ENCODE results near the gene GLIPR1.

The GLIPR1 gene

DNA sequence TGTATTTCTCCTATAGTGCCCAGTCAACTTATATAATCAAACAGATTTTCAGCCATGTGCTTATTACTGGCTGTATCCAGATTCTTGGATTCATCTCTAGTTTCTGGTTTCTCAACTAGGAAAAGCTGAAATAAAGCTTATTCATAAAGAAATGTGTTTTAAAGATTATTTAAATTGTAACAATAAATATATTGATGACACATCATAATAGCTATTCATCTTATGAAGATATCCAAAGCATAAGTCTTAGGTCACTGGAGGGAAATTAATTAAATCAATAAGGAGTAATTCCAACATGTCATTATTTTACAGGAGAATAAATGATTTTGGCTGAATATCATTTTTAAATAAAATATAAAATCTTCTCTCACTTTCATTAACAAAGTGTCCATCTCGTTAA, 63.0 kb downstream of the GLIPR1 start:
- H3K27ac ChIP-seq (ENCODE audit: low read length): no peak overlapping the region
- H3K9ac ChIP-seq (ENCODE audit: low read length): no peak overlapping the region
- no peaks in the 10 kb centered on the region for H3F3A ChIP-seq (ENCODE audit: insufficient read depth, low read length)
- no peak overlapping the region for H3K4me2 ChIP-seq (ENCODE audit: low read depth, low read length)
- H3K9me2 ChIP-seq (replicated peaks; ENCODE audit: insufficient read depth, low read length): no peaks in the 10 kb centered on the region
- H3K4me3 ChIP-seq (ENCODE audit: low read length): no peak overlapping the region
- no peaks in the 10 kb centered on the region for H3K4me1 ChIP-seq (ENCODE audit: low read length)
- TF ChIP-seq EZH2phosphoT487 (IDR thresholded peaks at IDR 0.05; ENCODE audit: low read length): no peak
- no peak for TF ChIP-seq EZH2 (optimal IDR thresholded peaks at IDR 0.05; ENCODE audit: low read depth, low read length)
- TF ChIP-seq, protein P1, sequence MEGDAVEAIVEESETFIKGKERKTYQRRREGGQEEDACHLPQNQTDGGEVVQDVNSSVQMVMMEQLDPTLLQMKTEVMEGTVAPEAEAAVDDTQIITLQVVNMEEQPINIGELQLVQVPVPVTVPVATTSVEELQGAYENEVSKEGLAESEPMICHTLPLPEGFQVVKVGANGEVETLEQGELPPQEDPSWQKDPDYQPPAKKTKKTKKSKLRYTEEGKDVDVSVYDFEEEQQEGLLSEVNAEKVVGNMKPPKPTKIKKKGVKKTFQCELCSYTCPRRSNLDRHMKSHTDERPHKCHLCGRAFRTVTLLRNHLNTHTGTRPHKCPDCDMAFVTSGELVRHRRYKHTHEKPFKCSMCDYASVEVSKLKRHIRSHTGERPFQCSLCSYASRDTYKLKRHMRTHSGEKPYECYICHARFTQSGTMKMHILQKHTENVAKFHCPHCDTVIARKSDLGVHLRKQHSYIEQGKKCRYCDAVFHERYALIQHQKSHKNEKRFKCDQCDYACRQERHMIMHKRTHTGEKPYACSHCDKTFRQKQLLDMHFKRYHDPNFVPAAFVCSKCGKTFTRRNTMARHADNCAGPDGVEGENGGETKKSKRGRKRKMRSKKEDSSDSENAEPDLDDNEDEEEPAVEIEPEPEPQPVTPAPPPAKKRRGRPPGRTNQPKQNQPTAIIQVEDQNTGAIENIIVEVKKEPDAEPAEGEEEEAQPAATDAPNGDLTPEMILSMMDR (IDR thresholded peaks at IDR 0.05; ENCODE audit: low read length): no peak
- no peaks in the 10 kb centered on the region for H3K9me3 ChIP-seq (replicated peaks; ENCODE audit: insufficient read depth, low read length)
- DNase-seq: no peak
- H4K20me1 ChIP-seq (ENCODE audit: insufficient read depth, low read length): no peaks in the 10 kb centered on the region
- H3K36me3 ChIP-seq (replicated peaks; ENCODE audit: insufficient read depth, low read length): no peaks in the 10 kb centered on the region
- H2AFZ ChIP-seq (ENCODE audit: low read length): no peak overlapping the region
- no peaks in the 10 kb centered on the region for H3K79me2 ChIP-seq (ENCODE audit: low read length)
- H3K27me3 ChIP-seq (replicated peaks; ENCODE audit: insufficient read depth, low read length): no peaks in the 10 kb centered on the region

DNA sequence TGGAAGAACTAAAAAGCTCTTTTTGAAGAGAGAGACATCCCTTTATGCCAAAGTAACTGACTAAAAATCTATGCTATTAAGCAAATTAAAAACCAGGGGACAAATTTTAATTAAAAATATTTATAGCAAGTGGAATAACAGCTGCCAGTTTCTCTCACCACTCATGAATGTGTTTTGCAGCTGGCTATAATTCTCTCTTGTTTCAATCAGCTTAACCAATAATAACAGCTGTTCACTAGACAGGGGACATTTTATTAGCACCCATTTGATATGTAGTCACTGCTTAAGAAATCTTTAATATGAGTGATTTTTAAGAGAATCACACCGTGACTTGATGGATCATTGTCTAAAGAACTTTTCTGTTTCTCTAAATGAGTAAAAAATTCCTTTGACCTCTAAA, 65.1 kb downstream of the GLIPR1 start:
- no peaks in the 10 kb centered on the region for H3K9me2 ChIP-seq (replicated peaks; ENCODE audit: insufficient read depth, low read length)
- no peak for DNase-seq

DNA sequence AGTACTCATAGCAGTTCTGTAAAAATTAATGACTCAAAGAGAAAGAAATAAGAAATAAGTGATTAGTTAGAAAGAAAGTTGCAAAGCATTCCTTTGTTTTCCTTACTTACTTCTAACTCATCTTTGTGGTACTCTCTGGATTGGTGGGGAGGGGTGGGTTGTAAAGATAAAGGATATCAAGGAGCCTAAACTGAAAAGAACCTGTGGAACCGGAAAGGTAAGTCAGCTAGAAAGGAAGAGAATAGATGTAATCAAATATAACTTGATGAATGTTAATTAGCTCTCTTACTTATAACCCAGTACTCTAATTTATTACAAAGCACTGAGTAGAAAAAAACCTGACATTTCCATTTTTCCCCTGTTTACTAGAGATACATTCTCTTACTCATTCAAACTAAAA, 68.3 kb downstream of the GLIPR1 start:
- Histone ChIP-seq H3K27me3 (replicated peaks; ENCODE audit: insufficient read depth, low read length) (no peaks in the 10 kb centered on the region), H4K20me1 (ENCODE audit: insufficient read depth, low read length) (no peaks in the 10 kb centered on the region), H3K9ac (ENCODE audit: low read length) (no peak overlapping the region), H3K4me1 (ENCODE audit: low read length) (no peaks in the 10 kb centered on the region), H3K79me2 (ENCODE audit: low read length) (no peaks in the 10 kb centered on the region), H3K9me3 (replicated peaks; ENCODE audit: insufficient read depth, low read length) (no peaks in the 10 kb centered on the region), H3K9me2 (replicated peaks; ENCODE audit: insufficient read depth, low read length) (no peaks in the 10 kb centered on the region), H3K27ac (ENCODE audit: low read length) (no peak overlapping the region), H3K4me2 (ENCODE audit: low read depth, low read length) (no peak overlapping the region), H3F3A (ENCODE audit: insufficient read depth, low read length) (no peaks in the 10 kb centered on the region), H3K4me3 (ENCODE audit: low read length) (no peak overlapping the region), H3K36me3 (replicated peaks; ENCODE audit: insufficient read depth, low read length) (no peaks in the 10 kb centered on the region), H2AFZ (ENCODE audit: low read length) (no peak overlapping the region)
- TF ChIP-seq EZH2 (optimal IDR thresholded peaks at IDR 0.05; ENCODE audit: low read depth, low read length) (no peak), EZH2phosphoT487 (IDR thresholded peaks at IDR 0.05; ENCODE audit: low read length) (no peak)
- TF ChIP-seq, protein P1 (IDR thresholded peaks at IDR 0.05; ENCODE audit: low read length): no peak
- no peak for DNase-seq

More for the DNA sequence above, 65.1 kb downstream of the GLIPR1 start:
- Histone ChIP-seq H3K36me3 (replicated peaks; ENCODE audit: insufficient read depth, low read length) (no peaks in the 10 kb centered on the region), H3K4me2 (ENCODE audit: low read depth, low read length) (no peak overlapping the region), H3K79me2 (ENCODE audit: low read length) (no peaks in the 10 kb centered on the region), H2AFZ (ENCODE audit: low read length) (no peak overlapping the region), H3K27ac (ENCODE audit: low read length) (no peak overlapping the region), H3K9me3 (replicated peaks; ENCODE audit: insufficient read depth, low read length) (no peaks in the 10 kb centered on the region), H3F3A (ENCODE audit: insufficient read depth, low read length) (no peaks in the 10 kb centered on the region), H4K20me1 (ENCODE audit: insufficient read depth, low read length) (no peaks in the 10 kb centered on the region), H3K4me1 (ENCODE audit: low read length) (no peaks in the 10 kb centered on the region), H3K27me3 (replicated peaks; ENCODE audit: insufficient read depth, low read length) (no peaks in the 10 kb centered on the region), H3K9ac (ENCODE audit: low read length) (no peak overlapping the region), H3K4me3 (ENCODE audit: low read length) (no peak overlapping the region)
- TF ChIP-seq, protein P1 (IDR thresholded peaks at IDR 0.05; ENCODE audit: low read length): no peak
- no peak for TF ChIP-seq EZH2 (optimal IDR thresholded peaks at IDR 0.05; ENCODE audit: low read depth, low read length)
- no peak for TF ChIP-seq EZH2phosphoT487 (IDR thresholded peaks at IDR 0.05; ENCODE audit: low read length)

Measured in MM.1S (cell line).